ENCODE results near the gene THOP1.

Gene THOP1

DNA sequence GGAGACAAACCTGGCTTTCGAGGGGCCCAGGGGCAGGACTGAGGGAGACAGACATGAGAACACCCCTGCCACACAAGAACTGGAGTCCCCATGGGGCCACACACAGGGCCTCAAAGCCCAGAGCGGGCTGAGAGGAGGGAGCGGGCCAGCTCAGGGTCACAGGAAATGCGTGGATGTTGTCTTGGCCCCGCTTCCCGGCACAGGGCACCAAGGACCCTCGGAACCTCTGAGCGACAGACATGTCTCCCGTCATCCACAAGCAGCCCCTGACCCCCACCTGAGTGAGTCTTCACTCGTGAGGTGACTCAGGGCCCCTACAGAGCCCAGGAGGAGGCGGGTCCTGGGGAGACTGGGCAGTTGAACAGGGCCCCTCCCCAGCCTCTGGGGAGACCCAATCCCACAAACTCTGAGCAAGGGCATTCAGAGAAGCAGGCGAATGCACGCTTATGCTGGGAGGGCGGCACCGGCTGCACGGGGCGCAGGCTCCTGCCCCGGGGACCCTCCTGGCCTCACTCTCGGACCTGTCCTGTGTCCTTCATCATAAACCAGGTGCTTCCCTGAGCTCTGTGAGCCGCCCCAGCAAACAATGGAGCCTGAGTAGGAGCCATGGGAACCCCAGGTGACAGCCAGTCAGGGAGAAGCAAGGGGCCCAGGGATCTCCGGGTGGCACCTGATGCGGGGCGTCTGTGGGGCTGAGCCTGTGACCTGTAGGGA is 22.4 kb upstream of the THOP1 start:
- no peak for FAIRE-seq

DNA sequence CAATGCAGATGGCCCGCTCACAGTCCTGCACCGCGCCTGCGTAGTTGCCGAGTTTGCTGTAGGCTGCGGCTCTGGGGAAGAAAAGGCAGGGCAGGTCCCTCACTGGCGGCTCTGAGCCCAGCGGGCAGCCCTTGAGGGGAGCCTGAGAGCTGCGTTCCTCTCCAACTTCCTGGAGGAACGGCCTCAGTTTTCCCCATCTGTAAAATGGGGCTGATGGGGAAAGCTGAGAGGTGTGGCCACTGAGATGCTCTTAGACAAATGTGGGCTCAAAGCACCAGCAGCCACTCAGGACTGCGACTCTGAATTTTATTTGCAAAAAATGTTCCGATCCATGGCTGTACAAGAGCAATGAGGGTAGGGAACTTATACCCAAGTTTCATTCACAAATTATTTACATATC is 21.6 kb upstream of the THOP1 start:
- no peak for FAIRE-seq

- no peak for FAIRE-seq
Measured at GRCh38 chr19:2764945-2765344, 20.4 kb upstream of the THOP1 start.

- FAIRE-seq = no peak
Measured at GRCh38 chr19:2765376-2765775, 19.9 kb upstream of the THOP1 start.

- FAIRE-seq = no peak
Measured at GRCh38 chr19:2766594-2767372, 18.5 kb upstream of the THOP1 start.

GRCh38 chr19:2767688-2768087 is 17.6 kb upstream of the THOP1 start:
- no peak for FAIRE-seq

DNA sequence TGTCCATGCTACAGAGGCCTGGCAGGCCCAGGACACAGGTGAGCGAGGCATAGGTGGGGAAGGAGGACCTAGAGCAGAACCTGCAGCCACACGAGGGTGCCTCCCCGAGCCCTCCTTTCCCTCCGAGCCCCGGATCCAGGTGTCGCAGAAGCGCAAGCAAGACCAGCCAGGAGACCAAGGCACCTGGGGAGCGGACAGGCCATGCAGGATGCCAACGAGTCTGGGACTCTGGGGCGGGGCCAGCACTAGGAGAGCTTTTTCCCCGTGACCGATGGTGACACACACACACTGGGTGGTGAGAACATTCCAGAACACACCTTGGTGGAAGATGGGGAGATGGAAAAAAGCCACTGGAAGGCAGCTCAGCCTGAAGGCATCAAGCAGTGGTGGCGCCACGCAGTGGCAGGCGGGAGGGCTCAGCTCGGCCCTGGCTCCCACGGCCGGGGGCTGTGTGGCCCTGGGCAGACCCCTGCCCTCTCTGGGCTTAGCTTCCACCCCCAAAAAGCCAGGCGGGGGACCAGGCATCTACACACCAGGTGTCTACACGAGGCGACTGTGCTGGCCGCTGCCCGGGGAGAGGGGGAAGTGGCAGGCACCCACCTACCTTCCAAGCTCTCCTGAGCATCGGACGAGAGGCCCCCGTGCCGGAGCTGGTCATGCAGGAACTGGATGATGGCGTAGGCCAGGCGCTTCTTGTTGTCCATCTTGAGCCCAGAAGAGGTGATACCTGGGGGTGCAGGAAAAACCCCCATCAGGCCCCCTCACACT is 16.8 kb upstream of the THOP1 start:
- FAIRE-seq = no peak

- no peak for FAIRE-seq
Measured at GRCh38 chr19:2769218-2769617, 16.1 kb upstream of the THOP1 start.

DNA sequence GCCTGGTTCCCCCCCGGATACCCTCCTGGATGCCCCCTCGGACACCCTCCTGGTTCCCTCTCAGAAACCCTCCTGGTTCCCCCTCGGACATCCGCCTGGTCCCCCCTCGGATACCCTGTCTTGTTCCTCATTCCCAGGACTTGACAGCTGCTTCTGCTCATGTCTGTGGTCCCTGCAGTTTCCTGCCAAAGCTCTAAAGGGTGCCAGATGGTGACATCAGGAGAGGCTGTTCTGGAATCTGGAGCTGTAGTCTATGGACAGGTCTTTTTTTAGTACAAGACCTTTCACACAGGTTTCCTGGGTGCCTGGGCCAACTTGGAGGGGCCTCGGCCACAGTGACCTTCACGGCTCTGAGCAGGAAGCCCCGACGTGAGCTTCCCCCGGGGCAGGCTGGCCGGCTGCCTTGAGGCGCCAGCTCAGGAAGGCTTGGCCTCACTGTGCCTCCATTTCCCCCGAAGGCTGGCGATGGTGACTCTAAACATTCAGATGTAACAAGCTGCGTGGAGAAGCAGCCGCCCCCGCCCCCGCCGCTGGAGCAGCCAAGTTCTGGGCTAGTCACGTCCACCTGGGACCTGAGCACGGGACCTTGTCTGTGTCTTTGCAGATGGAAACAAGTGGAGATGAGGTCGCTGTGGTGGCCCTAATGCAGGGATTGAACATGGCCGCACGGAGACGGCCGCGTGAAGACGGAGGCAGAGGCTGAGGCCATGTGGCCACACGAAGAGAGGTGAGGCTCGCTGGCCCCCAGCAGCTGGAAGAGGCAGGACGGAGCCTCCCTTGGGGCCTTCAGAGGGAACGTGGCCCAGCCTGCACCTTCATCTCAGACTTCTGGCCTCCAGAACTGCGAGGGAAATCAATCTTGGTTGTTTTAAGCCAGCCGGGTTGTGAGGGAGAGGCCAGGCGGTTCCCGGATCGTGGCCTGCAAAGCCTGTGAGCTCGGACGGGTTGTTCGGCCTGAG is 15.0 kb upstream of the THOP1 start:
- no peak for FAIRE-seq

- FAIRE-seq = no peak
Measured at GRCh38 chr19:2771786-2772674, 13.3 kb upstream of the THOP1 start.

- FAIRE-seq = no peak
Measured at GRCh38 chr19:2774083-2774679, 11.1 kb upstream of the THOP1 start.

DNA sequence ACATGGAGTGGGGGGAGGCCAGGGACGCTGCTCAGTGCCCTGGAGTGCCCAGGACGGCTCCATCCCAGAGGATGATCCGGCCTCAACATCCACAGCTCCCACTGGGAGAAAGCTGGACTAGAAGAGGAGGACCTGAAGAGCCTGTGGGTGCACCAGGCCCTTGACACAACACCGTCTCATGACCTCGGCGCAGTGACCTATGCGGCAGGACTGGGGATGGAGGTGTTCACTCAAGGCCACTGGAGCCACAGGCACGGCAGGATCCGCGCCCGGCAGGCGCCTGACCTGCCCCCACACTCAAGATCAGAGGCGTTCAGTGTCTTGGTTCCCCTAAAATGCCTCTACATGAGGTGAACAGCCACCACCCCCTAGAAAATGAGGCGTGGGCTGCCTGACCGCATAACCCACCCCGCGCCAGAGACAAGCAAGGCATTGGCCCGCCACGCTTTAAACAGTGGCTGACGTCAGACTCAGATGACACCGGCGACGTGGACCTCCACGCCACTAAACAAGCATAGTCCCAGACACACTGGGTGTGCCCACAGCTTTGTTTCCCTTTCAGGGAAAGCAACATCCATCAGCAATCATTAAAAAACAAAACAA is 10.2 kb upstream of the THOP1 start:
- no peak for FAIRE-seq

GRCh38 chr19:2775556-2776430 is 9.5 kb upstream of the THOP1 start:
- no peak for FAIRE-seq

GRCh38 chr19:2777952-2778683 is 7.2 kb upstream of the THOP1 start:
- FAIRE-seq = no peak

GRCh38 chr19:2779121-2779740 is 6.1 kb upstream of the THOP1 start:
- FAIRE-seq = no peak

- FAIRE-seq = no peak
Measured at GRCh38 chr19:2780284-2780683, 5.0 kb upstream of the THOP1 start.

- no peak for FAIRE-seq
Measured at GRCh38 chr19:2782329-2782935, 2.9 kb upstream of the THOP1 start.

Data from endometrium (tissue), 2 donors.